ENCODE results near the gene CALHM4.
"Not testable (repeated sequence)": the region's sequence is repeated elsewhere in the genome, so short reads cannot be mapped to it uniquely, and the experiment has no call there.

Gene CALHM4

DNA sequence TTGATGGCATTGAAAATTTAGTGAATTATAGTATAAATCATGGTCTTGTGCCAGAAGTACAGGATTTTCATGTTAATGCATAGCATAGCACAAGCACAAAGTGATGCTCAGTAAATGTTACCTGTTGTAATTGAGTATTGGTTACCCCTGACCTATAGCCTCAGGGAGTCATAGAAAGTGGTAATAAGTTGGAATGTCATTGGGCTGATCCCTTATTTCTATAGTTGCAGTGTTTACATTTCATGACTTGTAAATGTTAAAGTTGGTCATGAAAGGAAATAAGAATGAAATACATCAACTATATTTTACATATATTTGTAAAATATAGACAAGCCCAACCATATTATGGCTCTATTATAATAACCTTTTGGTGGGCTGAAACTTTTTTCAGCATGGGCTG lies 24.8 kb downstream of the CALHM4 start:
- DNase-seq (ENCODE audit: low spot score), result no peak
- in situ Hi-C loops (cut with MboI; ENCODE audit: low sequenced_read_pairs, unreplicated experiment), result no loop called here
- TF ChIP-seq, protein P1, sequence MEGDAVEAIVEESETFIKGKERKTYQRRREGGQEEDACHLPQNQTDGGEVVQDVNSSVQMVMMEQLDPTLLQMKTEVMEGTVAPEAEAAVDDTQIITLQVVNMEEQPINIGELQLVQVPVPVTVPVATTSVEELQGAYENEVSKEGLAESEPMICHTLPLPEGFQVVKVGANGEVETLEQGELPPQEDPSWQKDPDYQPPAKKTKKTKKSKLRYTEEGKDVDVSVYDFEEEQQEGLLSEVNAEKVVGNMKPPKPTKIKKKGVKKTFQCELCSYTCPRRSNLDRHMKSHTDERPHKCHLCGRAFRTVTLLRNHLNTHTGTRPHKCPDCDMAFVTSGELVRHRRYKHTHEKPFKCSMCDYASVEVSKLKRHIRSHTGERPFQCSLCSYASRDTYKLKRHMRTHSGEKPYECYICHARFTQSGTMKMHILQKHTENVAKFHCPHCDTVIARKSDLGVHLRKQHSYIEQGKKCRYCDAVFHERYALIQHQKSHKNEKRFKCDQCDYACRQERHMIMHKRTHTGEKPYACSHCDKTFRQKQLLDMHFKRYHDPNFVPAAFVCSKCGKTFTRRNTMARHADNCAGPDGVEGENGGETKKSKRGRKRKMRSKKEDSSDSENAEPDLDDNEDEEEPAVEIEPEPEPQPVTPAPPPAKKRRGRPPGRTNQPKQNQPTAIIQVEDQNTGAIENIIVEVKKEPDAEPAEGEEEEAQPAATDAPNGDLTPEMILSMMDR (IDR thresholded peaks at IDR 0.05; ENCODE audit: borderline replicate concordance, control extremely low read depth, extremely low read depth, insufficient read depth, missing control alignments), result no peak

DNA sequence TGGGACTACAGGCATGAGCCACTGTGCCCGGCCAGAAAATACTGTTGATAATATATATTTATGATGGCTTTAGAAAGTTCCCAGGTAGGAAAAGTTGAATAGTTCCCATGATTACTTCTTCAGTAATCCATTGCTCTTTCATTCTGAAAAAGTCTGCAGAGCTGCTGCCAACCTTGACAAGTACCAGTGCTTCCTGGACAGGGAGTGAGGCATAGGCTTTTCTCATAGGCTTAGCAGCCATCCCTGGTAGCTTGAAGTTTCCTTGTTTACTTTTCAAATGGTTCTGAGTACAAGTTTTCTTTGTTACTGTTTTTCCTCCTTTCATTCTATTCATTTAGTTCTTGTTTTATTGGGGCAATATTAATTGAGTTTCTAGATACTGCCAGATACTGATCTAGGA lies 25.6 kb downstream of the CALHM4 start:
- TF ChIP-seq, protein P1 (IDR thresholded peaks at IDR 0.05; ENCODE audit: borderline replicate concordance, control extremely low read depth, extremely low read depth, insufficient read depth, missing control alignments), result no peak
- in situ Hi-C loops (cut with MboI; ENCODE audit: low sequenced_read_pairs, unreplicated experiment), result no loop called here
- no peak for DNase-seq (ENCODE audit: low spot score)

DNA sequence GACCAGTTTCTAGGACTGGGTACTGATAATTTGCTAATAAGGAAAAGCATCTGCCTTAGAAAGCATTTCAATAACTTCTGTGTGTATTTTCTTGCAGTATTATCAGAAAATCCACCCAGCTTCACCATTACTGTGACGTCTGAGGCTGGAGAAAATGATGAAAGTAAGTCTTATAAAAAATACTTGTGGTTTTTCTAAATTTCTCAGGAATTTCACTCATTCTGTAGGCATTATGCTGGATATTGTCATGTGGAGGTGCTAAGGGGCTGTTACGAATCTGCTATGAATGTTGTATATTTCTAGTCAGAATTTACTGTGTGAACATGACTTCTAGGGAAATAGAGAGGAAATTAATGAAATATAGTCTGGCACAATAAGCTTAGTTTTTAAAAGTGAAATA lies 26.6 kb downstream of the CALHM4 start:
- TF ChIP-seq, protein P1 (IDR thresholded peaks at IDR 0.05; ENCODE audit: borderline replicate concordance, control extremely low read depth, extremely low read depth, insufficient read depth, missing control alignments), result no peak
- DNase-seq (ENCODE audit: low spot score), result no peak
- in situ Hi-C loops (cut with MboI; ENCODE audit: low sequenced_read_pairs, unreplicated experiment), result no loop called here

DNA sequence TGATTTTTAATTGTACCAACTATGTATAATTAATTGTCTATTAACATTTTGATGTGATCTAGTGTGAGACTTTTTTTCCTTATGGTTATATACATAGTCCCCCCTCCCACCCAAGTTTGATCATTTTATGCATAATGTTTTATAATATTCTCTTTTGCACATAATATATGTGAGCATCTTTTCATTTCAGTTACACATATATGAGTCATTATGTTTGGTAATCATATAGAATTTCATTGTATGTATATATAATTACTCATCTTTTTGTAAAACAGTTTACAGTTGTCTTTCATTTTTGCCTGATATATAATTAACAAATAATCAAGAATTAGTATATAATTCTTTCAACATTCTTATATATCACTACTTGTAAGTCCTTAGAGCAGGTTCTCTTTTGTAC lies 32.7 kb downstream of the CALHM4 start:
- TF ChIP-seq, protein P1 (IDR thresholded peaks at IDR 0.05; ENCODE audit: borderline replicate concordance, control extremely low read depth, extremely low read depth, insufficient read depth, missing control alignments), result no peak
- in situ Hi-C loops (cut with MboI; ENCODE audit: low sequenced_read_pairs, unreplicated experiment), result no loop called here
- DNase-seq (ENCODE audit: low spot score), result no peak

DNA sequence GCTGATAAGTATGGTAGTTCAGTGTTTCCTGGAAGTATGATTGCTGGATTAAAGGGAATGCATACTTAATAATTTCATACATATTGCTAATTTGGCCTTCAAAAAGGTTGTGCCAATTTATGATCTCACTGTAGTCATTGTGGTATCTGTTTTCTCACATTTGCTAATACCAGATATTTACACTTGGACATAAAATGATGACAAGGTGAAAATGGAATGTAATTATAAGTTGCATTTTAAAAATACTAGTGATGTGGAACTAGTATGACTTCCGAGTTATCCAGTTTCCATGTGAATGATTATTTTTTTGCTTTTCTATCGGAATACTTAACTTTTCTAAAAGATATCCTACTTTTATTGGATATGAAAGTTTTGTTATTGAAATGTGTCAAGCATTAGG lies 33.2 kb downstream of the CALHM4 start:
- no peak for DNase-seq (ENCODE audit: low spot score)
- TF ChIP-seq, protein P1 (IDR thresholded peaks at IDR 0.05; ENCODE audit: borderline replicate concordance, control extremely low read depth, extremely low read depth, insufficient read depth, missing control alignments), result no peak
- in situ Hi-C loops (cut with MboI; ENCODE audit: low sequenced_read_pairs, unreplicated experiment), result no loop called here

DNA sequence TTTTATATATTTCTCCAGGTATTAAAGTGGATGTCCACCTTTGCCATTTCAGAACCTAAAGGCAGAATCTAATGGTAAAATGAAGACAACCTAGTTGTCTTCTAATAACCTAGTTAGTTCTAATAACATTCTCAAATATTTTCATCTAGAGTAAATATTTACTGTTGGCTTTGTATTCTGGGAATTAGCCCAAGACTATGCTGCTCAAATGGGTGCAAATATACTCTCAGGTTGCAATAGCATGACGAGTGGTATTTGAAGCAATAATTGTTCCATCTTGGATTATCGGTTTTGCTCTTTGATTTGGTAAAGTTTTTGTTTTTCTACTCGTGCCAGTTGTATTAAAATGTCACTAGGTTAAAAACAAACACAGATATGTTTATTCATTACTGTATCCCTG lies 41.7 kb downstream of the CALHM4 start:
- TF ChIP-seq, protein P1 (IDR thresholded peaks at IDR 0.05; ENCODE audit: borderline replicate concordance, control extremely low read depth, extremely low read depth, insufficient read depth, missing control alignments), result no peak
- in situ Hi-C loops (cut with MboI; ENCODE audit: low sequenced_read_pairs, unreplicated experiment), result no loop called here
- no peak for DNase-seq (ENCODE audit: low spot score)

DNA sequence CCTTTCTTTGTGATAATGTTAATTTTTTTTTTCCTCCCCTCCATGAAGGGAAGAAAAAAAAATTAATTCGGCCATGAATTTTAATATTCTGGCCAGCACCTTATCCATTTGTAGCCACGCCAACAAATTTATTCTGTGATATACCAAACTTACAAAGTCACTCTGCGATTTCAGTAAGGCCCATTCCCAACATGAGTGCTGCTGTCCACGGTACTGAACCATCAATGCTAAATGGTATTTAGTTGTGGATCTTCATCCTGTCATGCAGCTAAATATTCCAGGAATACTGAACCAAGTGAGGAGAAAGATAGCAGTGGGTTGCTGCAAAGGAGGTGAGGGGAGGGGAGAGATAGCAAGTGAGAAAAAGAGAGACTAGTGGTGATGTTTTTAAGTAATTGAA lies 43.3 kb downstream of the CALHM4 start:
- TF ChIP-seq, protein P1 (IDR thresholded peaks at IDR 0.05; ENCODE audit: borderline replicate concordance, control extremely low read depth, extremely low read depth, insufficient read depth, missing control alignments), result no peak
- in situ Hi-C loops (cut with MboI; ENCODE audit: low sequenced_read_pairs, unreplicated experiment), result no loop called here
- DNase-seq (ENCODE audit: low spot score), result no peak

DNA sequence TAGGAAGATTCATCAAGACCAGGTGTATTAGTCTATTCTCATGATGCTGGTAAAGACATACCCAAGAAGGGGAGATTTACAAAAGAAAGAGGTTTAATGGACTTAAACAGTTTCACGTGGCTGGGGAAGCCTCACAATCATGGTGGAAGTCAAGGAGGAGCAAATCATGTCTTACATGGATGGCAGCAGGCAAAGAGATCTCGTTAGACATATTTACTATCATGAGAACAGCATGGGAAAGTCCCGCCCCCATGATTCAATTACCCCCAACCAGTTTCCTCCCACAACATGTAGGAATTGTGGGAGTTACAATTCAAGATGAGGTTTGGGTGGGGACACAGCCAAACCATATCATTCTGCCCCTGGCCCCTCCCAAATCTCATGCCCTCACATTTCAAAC lies 50.4 kb downstream of the CALHM4 start:
- in situ Hi-C loops (cut with MboI; ENCODE audit: low sequenced_read_pairs, unreplicated experiment); DNase-seq (ENCODE audit: low spot score): not testable (repeated sequence)

DNA sequence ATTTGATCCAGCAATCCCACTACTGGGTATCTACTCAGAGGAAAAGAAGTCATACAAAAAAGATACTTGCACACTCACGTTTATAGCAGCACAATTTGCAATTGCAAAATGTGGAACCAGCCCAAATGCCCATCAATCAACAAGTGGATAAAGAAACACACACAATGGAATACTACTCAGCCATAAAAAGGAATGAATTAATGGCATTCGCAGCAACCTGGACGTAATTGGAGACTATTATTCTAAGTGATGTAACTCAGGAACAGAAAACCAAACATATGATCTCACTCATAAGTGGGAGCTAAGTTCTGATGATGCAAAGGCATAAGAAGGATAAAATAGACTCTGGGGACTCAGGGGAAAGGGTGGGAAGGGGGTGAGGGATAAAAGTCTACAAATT lies 51.3 kb downstream of the CALHM4 start:
- in situ Hi-C loops (cut with MboI; ENCODE audit: low sequenced_read_pairs, unreplicated experiment); DNase-seq (ENCODE audit: low spot score): not testable (repeated sequence)

All from GM13976 (cell line).